Placental epithelial cell (primary cell): Measurements from ENCODE around the gene TMEM134. TPM values are rescaled to one million over a fixed set of nuclear protein-coding genes. Genes with fewer than 3 reads are reported as not detected.

Experiments used
- small RNA-seq: library from RNA; depleted of rRNA; stranded (forward); fragments of <200 nt; gene quantifications from one replicate; pipeline ENCODE3, GENCODE V24; 2012
- total RNA-seq: library from RNA; depleted of rRNA; stranded (reverse); fragments of >200 nt; gene quantifications from 2 replicates; pipeline ENCODE4 v1.2.3, GENCODE V29; 2012

Gene TMEM134
- 27.5 and 62.4 TPM in 2 replicates for total RNA-seq

GRCh38 chr11:67468759-67469507, at the start of gene TMEM134:
Gene TMEM134 (minus strand): TSS chr11:67469251. CDS start chr11:67469192, 59 bp downstream.

DNA sequence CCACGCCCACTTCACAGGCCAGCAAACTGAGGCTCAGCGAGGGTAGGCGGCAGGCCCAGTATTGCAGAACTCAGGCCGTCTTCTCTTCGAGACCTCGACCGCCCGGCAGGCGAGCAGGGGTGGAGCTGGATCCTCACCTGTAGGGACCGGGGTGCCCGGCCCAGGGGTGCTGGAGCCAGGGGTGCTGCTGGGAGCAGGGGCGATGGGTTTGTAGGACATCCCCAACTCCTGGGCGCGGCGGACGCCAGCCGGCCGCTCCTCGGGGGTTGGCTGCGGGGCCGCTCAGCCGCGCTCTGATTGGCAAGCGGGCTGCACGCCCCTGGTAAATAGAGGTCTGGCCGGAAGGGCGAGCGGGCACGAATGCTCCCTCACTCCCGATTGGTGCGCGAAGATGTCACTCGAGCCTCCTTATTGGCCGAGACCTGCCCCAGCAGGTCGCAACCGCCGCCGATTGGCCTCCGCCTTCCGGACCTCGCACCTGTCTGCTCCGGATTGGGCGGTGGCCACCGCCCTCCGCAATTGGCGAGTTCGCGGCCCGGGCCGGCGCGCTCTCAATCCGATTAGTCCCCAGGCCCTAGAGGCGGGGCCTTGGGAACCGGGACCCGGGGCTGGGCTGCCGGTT, 38.9 kb upstream of the TMEM134 start, which contains the start of gene CDK2AP2:
Gene CDK2AP2, minus strand, starts transcription at position 299 of the 622 bp plus-strand sequence. Its CDS starts 80 bp downstream, at position 219.

DNA sequence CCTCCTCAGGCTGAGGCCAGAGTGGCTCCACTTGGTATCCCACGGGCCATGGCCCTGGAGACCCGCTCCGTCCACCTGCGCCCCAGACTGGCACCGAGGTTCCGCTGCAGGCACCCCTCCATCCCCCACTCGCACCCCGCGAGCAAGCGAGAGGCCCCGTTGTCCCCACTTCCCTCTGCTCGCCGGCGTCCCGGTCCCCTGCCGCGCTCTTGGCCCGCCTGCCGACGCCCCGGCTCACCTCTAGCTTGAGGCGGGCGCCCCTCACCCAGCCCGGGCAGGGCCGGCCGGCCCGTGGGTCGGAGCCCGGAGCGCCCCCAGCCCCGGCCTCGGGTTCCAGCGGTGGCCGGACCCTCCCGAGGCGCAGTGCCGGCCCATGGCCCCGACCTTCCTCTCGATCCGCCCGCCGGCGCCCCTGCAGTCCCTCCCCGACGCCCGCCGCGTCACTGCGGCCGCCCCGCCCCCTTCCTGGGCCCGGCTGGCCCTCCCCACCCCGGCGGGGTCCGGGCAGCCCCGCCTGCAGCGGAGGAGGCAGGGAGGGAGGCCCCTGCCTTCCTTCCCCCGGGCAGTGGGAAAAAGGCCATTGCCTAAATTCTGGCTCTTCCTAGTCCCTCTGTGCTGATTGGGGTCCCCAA, 36.0 kb upstream of the TMEM134 start, which contains the start of gene PITPNM1:
Gene PITPNM1, minus strand, starts transcription at position 414 of the 632 bp plus-strand sequence. CDS start 1,183 bp downstream, outside the sequence.

DNA sequence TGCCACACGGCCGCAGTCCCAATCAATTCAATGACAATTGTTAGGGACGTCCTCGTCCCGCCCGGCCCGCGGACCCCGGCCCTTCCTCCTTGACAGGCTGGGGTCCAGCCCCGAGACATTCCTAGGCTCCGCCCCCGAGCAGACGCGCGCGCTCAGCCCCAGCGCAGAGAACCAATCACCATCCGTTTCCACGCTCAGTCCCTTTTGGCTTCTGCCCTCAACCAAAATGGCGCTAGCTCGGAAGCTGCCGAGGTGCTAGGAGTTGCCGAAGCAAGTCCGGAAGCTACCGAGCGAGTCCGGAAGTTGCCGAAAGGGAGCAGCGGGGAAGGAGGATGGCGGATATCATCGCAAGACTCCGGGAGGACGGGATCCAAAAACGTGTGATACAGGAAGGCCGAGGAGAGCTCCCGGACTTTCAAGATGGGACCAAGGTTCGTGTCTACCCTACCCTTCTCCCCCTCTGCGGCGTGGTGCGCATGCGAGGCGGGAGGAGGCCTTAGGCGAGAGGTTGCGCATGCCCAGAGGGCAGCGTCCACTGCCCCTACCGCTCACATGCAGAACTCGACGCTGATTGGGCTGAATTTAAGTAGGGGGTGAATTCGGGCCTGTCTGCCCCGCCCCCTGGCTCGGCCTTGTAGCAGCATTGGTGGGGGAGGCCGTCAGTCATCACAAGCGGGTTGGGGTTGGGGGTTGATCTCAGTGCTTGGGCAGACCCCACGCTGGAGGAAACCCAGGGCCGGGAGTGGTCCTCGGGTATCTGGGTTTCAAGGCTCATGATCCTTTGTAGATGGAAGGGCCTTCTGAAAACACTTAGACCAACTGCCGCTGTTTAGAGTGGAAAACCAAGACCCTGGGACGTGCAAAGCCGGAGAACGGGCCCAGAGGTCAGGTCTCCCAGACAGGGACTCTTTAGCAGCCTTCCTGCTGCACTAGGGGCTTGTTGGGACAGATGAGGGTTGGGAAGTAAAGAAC, 14.1 kb upstream of the TMEM134 start, which contains the start of gene AIP:
Gene AIP, plus strand, starts transcription at position 200 of the 972 bp plus-strand sequence. Its CDS starts 133 bp downstream, at position 333.

DNA sequence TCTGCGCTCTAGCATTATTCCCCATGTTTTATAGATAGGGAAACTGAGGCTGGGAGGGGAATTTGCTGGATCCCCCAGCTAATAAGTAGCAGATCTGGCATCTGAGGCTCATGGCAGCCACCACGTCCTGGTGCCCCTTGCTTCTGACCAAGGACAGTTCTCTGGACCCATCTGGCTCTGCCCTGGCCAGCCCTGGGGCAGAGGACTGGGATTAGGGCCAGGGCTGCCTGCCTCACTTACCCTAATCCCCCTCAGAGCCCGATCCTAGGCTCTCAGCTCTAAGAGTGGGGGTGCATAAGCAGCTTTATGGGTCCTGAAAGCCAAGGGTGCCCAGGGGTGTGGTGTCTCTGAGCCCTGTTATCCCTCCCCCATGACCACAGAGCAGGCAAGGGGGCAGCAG, 14.0 kb downstream of the TMEM134 start, which contains the start of gene CABP4:
Gene CABP4, plus strand, starts transcription at position 301 of the 400 bp plus-strand sequence. Its CDS starts 70 bp downstream, at position 371.

GRCh38 chr11:67452141-67452952, 16.7 kb downstream of the TMEM134 start, which contains the start of gene GPR152:
Gene GPR152 (minus strand): TSS chr11:67452729. CDS start chr11:67452724, 5 bp downstream.

DNA sequence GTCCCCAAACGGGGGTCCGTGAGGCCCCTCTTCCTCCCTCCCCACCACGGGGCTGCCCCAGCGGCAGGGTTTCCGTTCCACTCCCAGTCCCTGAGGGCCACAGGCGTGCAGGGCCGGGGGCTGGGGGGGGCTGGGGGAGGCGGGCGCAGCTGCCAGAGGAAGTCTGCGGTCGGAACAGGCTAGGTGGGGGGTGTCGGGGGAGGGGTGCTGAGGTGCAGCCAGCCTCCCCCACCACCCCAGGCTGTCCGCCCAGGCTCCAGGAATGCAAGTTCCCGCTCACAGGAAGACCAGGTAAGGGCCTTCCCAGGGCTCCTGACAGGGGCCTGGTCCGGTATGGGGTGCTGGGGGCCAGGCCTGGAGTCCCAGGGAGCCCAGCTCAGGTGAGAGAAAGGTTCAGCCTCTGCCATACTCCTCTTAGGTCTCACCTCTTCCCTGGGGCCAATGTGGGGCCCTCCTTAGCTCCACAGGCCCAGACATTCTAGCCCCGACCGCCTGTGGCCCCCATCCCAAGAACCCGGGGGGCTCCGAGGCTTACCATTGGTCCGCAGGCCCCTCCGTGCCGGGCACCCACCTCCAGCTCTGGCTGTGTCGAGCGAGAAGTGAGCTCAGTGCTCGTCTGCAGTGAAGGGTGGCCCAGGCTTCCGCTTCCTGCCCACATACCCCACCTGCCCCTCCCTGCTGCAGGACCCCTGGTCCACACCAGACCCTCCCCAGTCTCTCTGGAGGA, 31.8 kb downstream of the TMEM134 start, which contains the start of gene PTPRCAP:
Gene PTPRCAP, minus strand, starts transcription at position 601 of the 727 bp plus-strand sequence. Its CDS starts 63 bp downstream, at position 538.

GRCh38 chr11:67428052-67429001, 40.7 kb downstream of the TMEM134 start, which contains the start of gene RPS6KB2:
Gene RPS6KB2 (plus strand): TSS chr11:67428494. CDS start chr11:67428546, 52 bp downstream.

GRCh38 chr11:67415501-67416304, 53.3 kb downstream of the TMEM134 start, which contains the start of gene CARNS1:
Gene CARNS1 (plus strand): TSS chr11:67415678. CDS start chr11:67416200, 522 bp downstream.

Small RNA genes within 50 kb of the gene (small RNA-seq; reads per million reads assigned to genes)
- gene MIR6752 = not detected

Other genes starting within 250 kb of the TMEM134 start
- gene GRK2, start 202.8 kb downstream of the TMEM134 start, total RNA-seq = 27.5 and 40.4 TPM in 2 replicates
- gene ANKRD13D, start 179.9 kb downstream of the TMEM134 start, total RNA-seq = 28.1 and 42.4 TPM in 2 replicates
- 41.2 and 67.5 TPM in 2 replicates for gene SSH3, start 165.7 kb downstream of the TMEM134 start, total RNA-seq
- 64.9 and 71.1 TPM in 2 replicates for gene POLD4, start 115.7 kb downstream of the TMEM134 start, total RNA-seq
- gene CLCF1, start 95.7 kb downstream of the TMEM134 start, total RNA-seq = 17.8 and 22.8 TPM in 2 replicates
- 10.7 and 18.8 TPM in 2 replicates for gene RAD9A, start 77.3 kb downstream of the TMEM134 start, total RNA-seq
- gene PPP1CA, start 67.4 kb downstream of the TMEM134 start, total RNA-seq = 223 and 479 TPM in 2 replicates
- gene TBC1D10C, start 65.2 kb downstream of the TMEM134 start, total RNA-seq = under 0.01 TPM in 1 of 2 replicates, not detected in the other
- gene CARNS1, start 53.6 kb downstream of the TMEM134 start, total RNA-seq = under 0.01 TPM in 1 of 2 replicates, not detected in the other
- gene RPS6KB2, start 40.8 kb downstream of the TMEM134 start, total RNA-seq = 55.4 and 121 TPM in 2 replicates
- 1.5 and 1.6 TPM in 2 replicates for gene PTPRCAP, start 31.6 kb downstream of the TMEM134 start, total RNA-seq
- gene CORO1B, start 25.8 kb downstream of the TMEM134 start, total RNA-seq = 135 and 136 TPM in 2 replicates
- gene GPR152, start 16.5 kb downstream of the TMEM134 start, total RNA-seq = not detected in 2 replicates
- gene CABP4, start 13.9 kb downstream of the TMEM134 start, total RNA-seq = not detected in 2 replicates
- 69.5 and 122 TPM in 2 replicates for gene AIP, start 13.8 kb upstream of the TMEM134 start, total RNA-seq
- gene PITPNM1, start 36.1 kb upstream of the TMEM134 start, total RNA-seq = 42.4 and 45.5 TPM in 2 replicates
- gene CDK2AP2, start 38.9 kb upstream of the TMEM134 start, total RNA-seq = 19.6 and 52.8 TPM in 2 replicates
- not detected in 2 replicates for gene CABP2, start 54.2 kb upstream of the TMEM134 start, total RNA-seq
- gene GSTP1, start 114.6 kb upstream of the TMEM134 start, total RNA-seq = 1,369 and 1,673 TPM in 2 replicates
- 141 and 176 TPM in 2 replicates for gene NDUFV1, start 137.7 kb upstream of the TMEM134 start, total RNA-seq
- gene NUDT8, start 160.7 kb upstream of the TMEM134 start, total RNA-seq = 5.3 and 11.8 TPM in 2 replicates
- gene TBX10, start 170.5 kb upstream of the TMEM134 start, total RNA-seq = not detected in 2 replicates
- not detected in 2 replicates for gene ACY3, start 181.5 kb upstream of the TMEM134 start, total RNA-seq
- gene ALDH3B2, start 205.4 kb upstream of the TMEM134 start, total RNA-seq = 1.5 and 6.7 TPM in 2 replicates